GM12878 (cell line): Measurements from ENCODE around the gene PPP2R5D. TPM values are rescaled to one million over a fixed set of nuclear protein-coding genes. Genes with fewer than 3 reads are reported as not detected.

Source experiments
- ATAC-seq: fragments of 200-7000 bp; cut with Tn5 transposase; 3 replicates; pipeline ENCODE4 v1.9.1; 2020; ENCODE audit warnings: mild to moderate bottlenecking, moderate library complexity
- BruUV-seq: library from RNA; stranded (reverse); fragments of 400-500 nt; replicated peaks from 2 replicates; lab custom pipeline; 2021; lab: Mats Ljungman, UMichigan
- CTCF ChIA-PET: fragments of 300-600 bp; sonication (Branson Sonifier 250); formaldehyde crosslinking; extraction: SDS; loops from one replicate; lab custom pipeline; 2021; ENCODE audit warnings: inconsistent platforms; lab: Yijun Ruan, JAX
- POLR2A ChIA-PET: fragments of 350-600 bp; formaldehyde crosslinking; extraction: SDS; loops from one replicate; lab custom pipeline; 2021; ENCODE audit warnings: inconsistent platforms; lab: Charles Lee
- RAD21 ChIA-PET: fragments of 300-600 bp; sonication (Branson Sonifier 250); formaldehyde crosslinking; loops from one replicate; lab custom pipeline; 2023; ENCODE audit warnings: antibody characterized with exemption; ENCODE audit not compliant: unreplicated experiment; lab: Charles Lee
- SMC1A ChIA-PET: fragments of 300-600 bp; sonication (Branson Sonifier 250); formaldehyde crosslinking; loops from one replicate; lab custom pipeline; 2023; ENCODE audit not compliant: unreplicated experiment, uncharacterized antibody; lab: Charles Lee
- DNase-seq: peaks from one replicate; pipeline ENCODE4 v3.0.0-alpha.2; 2011; ENCODE audit warnings: low read depth, low spot score
- FAIRE-seq: peaks from 3 replicates; lab custom pipeline; 2011; peaks lifted over from hg19 to GRCh38; lab: Jason Lieb, UNC
- H2AFZ ChIP-seq: 2 replicates; pipeline ENCODE4 v1.6.0; 2011; ENCODE audit warnings: low read depth, low read length, control low read depth; ENCODE audit not compliant: control insufficient read depth
- H3K27ac ChIP-seq: 2 replicates; pipeline ENCODE4 v1.5.1; 2011; ENCODE audit warnings: control low read depth; ENCODE audit not compliant: control insufficient read depth, insufficient read depth
- H3K27me3 ChIP-seq, 2 experiments: replicated peaks in 1 of 2; 2 replicates each; pipeline versions ENCODE4 v1.6.0 to v1.6.1; 2011; ENCODE audit warnings: low read length in 1 of 2; ENCODE audit not compliant: control insufficient read depth in 2 of 2, insufficient read depth in 2 of 2
- H3K36me3 ChIP-seq, 2 experiments: 2 replicates each; pipeline ENCODE4 v1.5.1; 2011; ENCODE audit warnings: low read length in 1 of 2; ENCODE audit not compliant: control insufficient read depth in 2 of 2, insufficient read depth in 2 of 2
- H3K4me1 ChIP-seq: 2 replicates; pipeline ENCODE4 v1.6.1; 2011; ENCODE audit warnings: mild to moderate bottlenecking, low read length, moderate library complexity, mixed read lengths; ENCODE audit not compliant: control insufficient read depth, insufficient read depth
- H3K4me2 ChIP-seq: 2 replicates; pipeline ENCODE4 v1.6.0; 2011; ENCODE audit warnings: control low read depth; ENCODE audit not compliant: control insufficient read depth, insufficient read depth
- H3K4me3 ChIP-seq: fragments of 200-600 bp; sonication (generic); 2 replicates; pipeline ENCODE4 v1.5.1; 2016
- H3K79me2 ChIP-seq: 2 replicates; pipeline ENCODE4 v1.6.0; 2011; ENCODE audit warnings: low read length; ENCODE audit not compliant: control insufficient read depth, insufficient read depth
- H3K9ac ChIP-seq: 2 replicates; pipeline ENCODE4 v1.8.0; 2011; ENCODE audit warnings: low read length, control low read depth, mixed read lengths; ENCODE audit not compliant: control insufficient read depth, insufficient read depth
- H3K9me3 ChIP-seq: replicated peaks from 3 replicates; pipeline ENCODE4 v1.5.1; 2011; ENCODE audit warnings: mild to moderate bottlenecking, low read length; ENCODE audit not compliant: control insufficient read depth, insufficient read depth
- H4K20me1 ChIP-seq: 2 replicates; pipeline ENCODE4 v1.6.0; 2011; ENCODE audit not compliant: control insufficient read depth, insufficient read depth
- LARP7 ChIP-seq: fragments of 450-650 bp; IDR thresholded peaks from 2 replicates; pipeline ENCODE4 v1.6.1; 2017; ENCODE audit warnings: mild to moderate bottlenecking
- POLR2A ChIP-seq: IDR thresholded peaks from 2 replicates; pipeline ENCODE4 v1.6.1; 2011; ENCODE audit warnings: low read depth, mild to moderate bottlenecking, low read length
- POU2F2 ChIP-seq: IDR thresholded peaks from 3 replicates; pipeline ENCODE4 v1.6.1; 2011; ENCODE audit warnings: low read depth, mild to moderate bottlenecking, low read length, borderline replicate concordance
- RELB ChIP-seq: fragments of 450-650 bp; IDR thresholded peaks from 2 replicates; pipeline ENCODE4 v1.6.1; 2017; ENCODE audit warnings: low read depth, mild to moderate bottlenecking, moderate library complexity
- WGBS: methylation state at CpG from one replicate; pipeline ENCODE4 v1.1.6; 2016; ENCODE audit warnings: low lambda C conversion rate; ENCODE audit not compliant: insufficient replicate concordance, insufficient coverage; ENCODE audit errors: missing lambda C conversion rate; 5-methylcytosine and 5-hydroxymethylcytosine counted together
- in situ Hi-C: fragments of 300-500 bp; cut with MboI; formaldehyde crosslinking; loops from 9 replicates; pipeline ENCODE4 v1.14.3; 2018; ENCODE audit warnings: mixed read lengths
- intact Hi-C: fragments of 100-400 bp; cut with micrococcal nuclease; formaldehyde crosslinking; loops from one replicate; pipeline ENCODE4 v1.14.2; 2022; ENCODE audit not compliant: unreplicated experiment
- polyA plus RNA-seq, 11 experiments: library from polyadenylated mRNA; depleted of rRNA in 4 of 11; unstranded in 6 of 11; stranded (reverse) in 5 of 11; fragments of >200 nt; fragmentation: Nextera tagmentation in 4 of 11; fragmentation: Illumina TruSeq in 1 of 11; extraction: Ambion mirVana in 4 of 11; extraction: Trizol in 1 of 11; gene quantifications; 1 replicate in 1 of 11; 2 replicates in 10 of 11; pipeline versions ENCODE4 v1.2.1 to v1.2.3, GENCODE V29; 2011 to 2016; ENCODE audit warnings: inconsistent platforms in 2 of 11, missing spikeins in 2 of 11, low read depth in 1 of 11
- total RNA-seq, 4 experiments: library from RNA; depleted of rRNA in 3 of 4; stranded (reverse); fragments of >200 nt in 3 of 4; fragmentation: Illumina TruSeq in 1 of 4; extraction: Trizol in 1 of 4; gene quantifications; 2 replicates each; pipeline versions ENCODE4 v1.2.1 to v1.2.3, GENCODE V29; 2013 to 2021
- TF ChIP-seq, protein P1 (sequence below): fragments of 450-650 bp; IDR thresholded peaks from 2 replicates; pipeline ENCODE4 v1.6.1; 2017; ENCODE audit warnings: mild to moderate bottlenecking, moderate library complexity
- TF ChIP-seq, protein P2 (sequence below): fragments of 450-650 bp; IDR thresholded peaks from 2 replicates; pipeline ENCODE4 v1.6.1; 2016; ENCODE audit warnings: mild to moderate bottlenecking
- TF ChIP-seq, protein P3 (sequence below): IDR thresholded peaks from 2 replicates; pipeline ENCODE4 v1.6.1; 2011; ENCODE audit warnings: borderline replicate concordance, low read depth, mild to moderate bottlenecking, moderate library complexity, mixed read lengths, low read length; ENCODE audit not compliant: insufficient read depth; ENCODE audit errors: extremely low read length

The PPP2R5D gene
- total and polyA plus RNA-seq, 10 of the 15 experiments (the other 5 are each of a cell fraction or from before 2014, with no cell fraction given), result 1.5 to 59.0 (median 32.0) TPM

- TF ChIP-seq, protein P1, sequence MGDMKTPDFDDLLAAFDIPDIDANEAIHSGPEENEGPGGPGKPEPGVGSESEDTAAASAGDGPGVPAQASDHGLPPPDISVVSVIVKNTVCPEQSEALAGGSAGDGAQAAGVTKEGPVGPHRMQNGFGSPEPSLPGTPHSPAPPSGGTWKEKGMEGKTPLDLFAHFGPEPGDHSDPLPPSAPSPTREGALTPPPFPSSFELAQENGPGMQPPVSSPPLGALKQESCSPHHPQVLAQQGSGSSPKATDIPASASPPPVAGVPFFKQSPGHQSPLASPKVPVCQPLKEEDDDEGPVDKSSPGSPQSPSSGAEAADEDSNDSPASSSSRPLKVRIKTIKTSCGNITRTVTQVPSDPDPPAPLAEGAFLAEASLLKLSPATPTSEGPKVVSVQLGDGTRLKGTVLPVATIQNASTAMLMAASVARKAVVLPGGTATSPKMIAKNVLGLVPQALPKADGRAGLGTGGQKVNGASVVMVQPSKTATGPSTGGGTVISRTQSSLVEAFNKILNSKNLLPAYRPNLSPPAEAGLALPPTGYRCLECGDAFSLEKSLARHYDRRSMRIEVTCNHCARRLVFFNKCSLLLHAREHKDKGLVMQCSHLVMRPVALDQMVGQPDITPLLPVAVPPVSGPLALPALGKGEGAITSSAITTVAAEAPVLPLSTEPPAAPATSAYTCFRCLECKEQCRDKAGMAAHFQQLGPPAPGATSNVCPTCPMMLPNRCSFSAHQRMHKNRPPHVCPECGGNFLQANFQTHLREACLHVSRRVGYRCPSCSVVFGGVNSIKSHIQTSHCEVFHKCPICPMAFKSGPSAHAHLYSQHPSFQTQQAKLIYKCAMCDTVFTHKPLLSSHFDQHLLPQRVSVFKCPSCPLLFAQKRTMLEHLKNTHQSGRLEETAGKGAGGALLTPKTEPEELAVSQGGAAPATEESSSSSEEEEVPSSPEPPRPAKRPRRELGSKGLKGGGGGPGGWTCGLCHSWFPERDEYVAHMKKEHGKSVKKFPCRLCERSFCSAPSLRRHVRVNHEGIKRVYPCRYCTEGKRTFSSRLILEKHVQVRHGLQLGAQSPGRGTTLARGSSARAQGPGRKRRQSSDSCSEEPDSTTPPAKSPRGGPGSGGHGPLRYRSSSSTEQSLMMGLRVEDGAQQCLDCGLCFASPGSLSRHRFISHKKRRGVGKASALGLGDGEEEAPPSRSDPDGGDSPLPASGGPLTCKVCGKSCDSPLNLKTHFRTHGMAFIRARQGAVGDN, result no peak
- TF ChIP-seq, protein P2, sequence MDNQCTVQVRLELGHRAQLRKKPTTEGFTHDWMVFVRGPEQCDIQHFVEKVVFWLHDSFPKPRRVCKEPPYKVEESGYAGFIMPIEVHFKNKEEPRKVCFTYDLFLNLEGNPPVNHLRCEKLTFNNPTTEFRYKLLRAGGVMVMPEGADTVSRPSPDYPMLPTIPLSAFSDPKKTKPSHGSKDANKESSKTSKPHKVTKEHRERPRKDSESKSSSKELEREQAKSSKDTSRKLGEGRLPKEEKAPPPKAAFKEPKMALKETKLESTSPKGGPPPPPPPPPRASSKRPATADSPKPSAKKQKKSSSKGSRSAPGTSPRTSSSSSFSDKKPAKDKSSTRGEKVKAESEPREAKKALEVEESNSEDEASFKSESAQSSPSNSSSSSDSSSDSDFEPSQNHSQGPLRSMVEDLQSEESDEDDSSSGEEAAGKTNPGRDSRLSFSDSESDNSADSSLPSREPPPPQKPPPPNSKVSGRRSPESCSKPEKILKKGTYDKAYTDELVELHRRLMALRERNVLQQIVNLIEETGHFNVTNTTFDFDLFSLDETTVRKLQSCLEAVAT, result no peak
- TF ChIP-seq POU2F2, result no peak
Observed at GRCh38 chr6:42959917-42960242, 24.5 kb upstream of the PPP2R5D start (continued).

GRCh38 chr6:42960243-42961019, 23.9 kb upstream of the PPP2R5D start, which contains the start of gene GNMT:
GNMT (plus strand) TSS chr6:42960754; CDS start chr6:42960768, 14 bp downstream.
- intact Hi-C loops, result no loop called here
- Histone ChIP-seq H3K79me2 (no peaks in the 10 kb centered on the region), H3K9ac (no peak within 1 kb of the TSS), H3K36me3 (no peaks in the 10 kb centered on the region; a peak in 1 of 4 replicates), H3K27me3 (no peaks in the 10 kb centered on the region), H3K4me3 (no peak within 1 kb of the TSS), H3K4me2 (peak within 1 kb of the TSS; percentile 70; the same call in 1 of the 2 replicates), H3K27ac (no peak within 1 kb of the TSS), H3K4me1 (no peaks in the 10 kb centered on the region), H4K20me1 (no peaks in the 10 kb centered on the region), H3K9me3 (no peaks in the 10 kb centered on the region), H2AFZ (no peak within 1 kb of the TSS; the same call in 1 of the 2 replicates)
- no TSS peak for BruUV-seq
- FAIRE-seq (no peak), ATAC-seq (peak; percentile 73), DNase-seq (no peak)
- in situ Hi-C loops, result no loop called here
- ChIA-PET SMC1A (no interaction called here), RAD21 (no interaction called here), CTCF (interaction anchor here (1.0 kb wide), 1 partner anchor 59 kb away, joined by 3 read pairs; no protein-coding TSS in a partner anchor), POLR2A (no interaction called here)
- no peak for TF ChIP-seq LARP7
- TF ChIP-seq RELB, result no peak
- peak; percentile 42; the same call in 1 of the 2 replicates for TF ChIP-seq POLR2A
- TF ChIP-seq, protein P3, sequence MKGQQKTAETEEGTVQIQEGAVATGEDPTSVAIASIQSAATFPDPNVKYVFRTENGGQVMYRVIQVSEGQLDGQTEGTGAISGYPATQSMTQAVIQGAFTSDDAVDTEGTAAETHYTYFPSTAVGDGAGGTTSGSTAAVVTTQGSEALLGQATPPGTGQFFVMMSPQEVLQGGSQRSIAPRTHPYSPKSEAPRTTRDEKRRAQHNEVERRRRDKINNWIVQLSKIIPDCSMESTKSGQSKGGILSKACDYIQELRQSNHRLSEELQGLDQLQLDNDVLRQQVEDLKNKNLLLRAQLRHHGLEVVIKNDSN, result no peak
- WGBS, result 12% methylated on average over 54 of the region's 62 CpGs
